Suprapubic skin (tissue), 4 donors: Measurements from ENCODE around the gene ZBTB40. TPM values are rescaled to one million over a fixed set of nuclear protein-coding genes. Genes with fewer than 3 reads are reported as not detected.
A peak's percentile ranks its signal among the peaks of the same experiment; 100 is the strongest.

Source experiments
- DNase-seq, 2 donors: peaks; one replicate each; pipeline ENCODE4 v3.0.0-alpha.2; 2019; ENCODE audit warnings: low spot score in 2 of 2
- H3K27ac ChIP-seq: fragments of 200-600 bp; sonication (generic); one replicate; pipeline ENCODE4 v1.5.1; 2019
- H3K27me3 ChIP-seq: fragments of 200-600 bp; sonication (generic); one replicate; pipeline ENCODE4 v1.5.1; 2019
- H3K36me3 ChIP-seq: fragments of 200-600 bp; sonication (generic); one replicate; pipeline ENCODE4 v1.5.1; 2019
- H3K4me1 ChIP-seq: fragments of 200-600 bp; sonication (generic); one replicate; pipeline ENCODE4 v1.5.1; 2019
- H3K4me3 ChIP-seq: fragments of 200-600 bp; sonication (generic); one replicate; pipeline ENCODE4 v1.5.1; 2019; ENCODE audit warnings: mild to moderate bottlenecking
- H3K9me3 ChIP-seq: fragments of 200-600 bp; sonication (generic); one replicate; pipeline ENCODE4 v1.5.1; 2019
- EP300 ChIP-seq: sonication (generic); formaldehyde crosslinking; IDR thresholded peaks from one replicate; pipeline ENCODE4 v1.6.1; 2017; ENCODE audit warnings: antibody characterized with exemption
- POLR2A ChIP-seq, 2 donors: fragments of 450-650 bp; IDR thresholded peaks; one replicate each; pipeline ENCODE4 v1.6.1; 2017; ENCODE audit warnings: antibody characterized with exemption in 2 of 2, mild to moderate bottlenecking in 2 of 2, moderate library complexity in 2 of 2
- POLR2AphosphoS5 ChIP-seq, 3 donors: sonication (generic); formaldehyde crosslinking; IDR thresholded peaks; one replicate each; pipeline ENCODE4 v1.6.1; 2017; ENCODE audit warnings: antibody characterized with exemption in 3 of 3
- WGBS: methylation state at CpG from one replicate; pipeline ENCODE4 v1.1.5; 2018; 5-methylcytosine and 5-hydroxymethylcytosine counted together
- total RNA-seq, 4 donors: library from RNA; depleted of rRNA; stranded (reverse); fragments of >200 nt; gene quantifications; one replicate each; pipeline ENCODE4 v1.1.0, GENCODE V29; 2016
- TF ChIP-seq, protein P1 (sequence below), 2 donors: fragments of 200-600 bp in 1 of 2; fragments of 450-650 bp in 1 of 2; sonication (generic) in 1 of 2; IDR thresholded peaks; one replicate each; pipeline ENCODE4 v1.5.1; 2016 to 2019; ENCODE audit warnings: antibody characterized with exemption in 2 of 2, mild to moderate bottlenecking in 1 of 2, moderate library complexity in 1 of 2

ZBTB40 gene
- total RNA-seq, 4 donors from 2014 or later = 12.7 to 36.0 (median 17.5) TPM

- Histone ChIP-seq H3K4me1 (peaks cover 9% of the 10 kb centered on the region), H3K4me3 (no peak overlapping the region), H3K36me3 (peaks cover 61% of the 10 kb centered on the region), H3K27ac (no peak overlapping the region), H3K9me3 (no peaks in the 10 kb centered on the region), H3K27me3 (no peaks in the 10 kb centered on the region)
- TF ChIP-seq, protein P1, sequence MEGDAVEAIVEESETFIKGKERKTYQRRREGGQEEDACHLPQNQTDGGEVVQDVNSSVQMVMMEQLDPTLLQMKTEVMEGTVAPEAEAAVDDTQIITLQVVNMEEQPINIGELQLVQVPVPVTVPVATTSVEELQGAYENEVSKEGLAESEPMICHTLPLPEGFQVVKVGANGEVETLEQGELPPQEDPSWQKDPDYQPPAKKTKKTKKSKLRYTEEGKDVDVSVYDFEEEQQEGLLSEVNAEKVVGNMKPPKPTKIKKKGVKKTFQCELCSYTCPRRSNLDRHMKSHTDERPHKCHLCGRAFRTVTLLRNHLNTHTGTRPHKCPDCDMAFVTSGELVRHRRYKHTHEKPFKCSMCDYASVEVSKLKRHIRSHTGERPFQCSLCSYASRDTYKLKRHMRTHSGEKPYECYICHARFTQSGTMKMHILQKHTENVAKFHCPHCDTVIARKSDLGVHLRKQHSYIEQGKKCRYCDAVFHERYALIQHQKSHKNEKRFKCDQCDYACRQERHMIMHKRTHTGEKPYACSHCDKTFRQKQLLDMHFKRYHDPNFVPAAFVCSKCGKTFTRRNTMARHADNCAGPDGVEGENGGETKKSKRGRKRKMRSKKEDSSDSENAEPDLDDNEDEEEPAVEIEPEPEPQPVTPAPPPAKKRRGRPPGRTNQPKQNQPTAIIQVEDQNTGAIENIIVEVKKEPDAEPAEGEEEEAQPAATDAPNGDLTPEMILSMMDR (IDR thresholded peaks at IDR 0.05) = no peak
- TF ChIP-seq POLR2AphosphoS5 (IDR thresholded peaks at IDR 0.05) (no peak), POLR2A (IDR thresholded peaks at IDR 0.05) (no peak), EP300 (no peak)
- 88% methylated on average over 7 of the region's 7 CpGs for WGBS
- DNase-seq = peak; percentile 30 to 56
Observed at GRCh38 chr1:22527122-22527521, 75.5 kb downstream of the ZBTB40 start.

DNA sequence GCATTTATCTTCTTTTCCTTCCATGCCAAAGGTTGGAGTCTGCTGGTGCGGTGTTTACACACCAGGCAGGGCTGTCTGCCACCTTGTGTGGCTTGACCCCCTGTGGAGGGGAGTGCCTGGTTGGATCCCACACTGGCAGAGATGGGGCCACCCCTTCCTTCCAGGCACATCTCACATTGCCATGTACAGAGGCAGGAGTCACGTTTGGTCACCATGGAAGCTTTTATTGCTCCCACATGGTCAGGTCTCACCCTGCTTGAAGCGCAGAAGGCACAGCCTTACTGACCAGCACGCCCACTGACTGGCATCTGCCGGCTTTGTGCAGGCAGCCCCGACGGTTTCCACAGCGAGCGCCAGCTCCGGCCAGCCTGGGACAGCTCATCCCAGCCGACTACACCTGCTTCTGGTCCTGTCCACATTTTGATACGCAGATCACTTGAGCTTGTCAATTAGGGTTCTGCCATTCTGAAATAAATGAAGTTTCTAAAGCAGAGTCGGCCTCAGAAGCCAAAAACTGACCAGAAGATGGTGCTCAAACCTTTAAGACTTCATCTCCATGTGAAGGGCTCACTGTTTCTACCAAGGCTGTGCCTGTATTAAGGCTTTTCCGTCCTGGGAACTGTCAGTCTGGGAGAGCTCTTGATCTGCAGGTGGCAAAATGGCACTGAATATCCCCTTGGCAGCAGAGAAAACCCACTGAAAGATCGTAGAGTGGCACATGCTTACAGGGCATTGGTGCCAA, 76.1 kb downstream of the ZBTB40 start:
- no peak overlapping the region for H3K27ac ChIP-seq
- H3K27me3 ChIP-seq = no peaks in the 10 kb centered on the region
- H3K4me1 ChIP-seq = peaks cover 9% of the 10 kb centered on the region
- no peaks in the 10 kb centered on the region for H3K9me3 ChIP-seq
- TF ChIP-seq POLR2A (IDR thresholded peaks at IDR 0.05) (no peak), POLR2AphosphoS5 (IDR thresholded peaks at IDR 0.05) (no peak), EP300 (no peak)
- TF ChIP-seq, protein P1 (IDR thresholded peaks at IDR 0.05) = no peak
- no peak overlapping the region for H3K4me3 ChIP-seq
- H3K36me3 ChIP-seq = peaks cover 55% of the 10 kb centered on the region
- WGBS = 89% methylated on average over 7 of the region's 15 CpGs
- peak; percentile 40 to 65 for DNase-seq

- Histone ChIP-seq H3K36me3 (peaks cover 51% of the 10 kb centered on the region), H3K4me1 (peaks cover 9% of the 10 kb centered on the region), H3K27me3 (no peaks in the 10 kb centered on the region), H3K27ac (no peak overlapping the region), H3K4me3 (no peak overlapping the region), H3K9me3 (no peaks in the 10 kb centered on the region)
- no peak for TF ChIP-seq EP300
- TF ChIP-seq POLR2A (IDR thresholded peaks at IDR 0.05) = no peak
- TF ChIP-seq, protein P1 (IDR thresholded peaks at IDR 0.05) = no peak
- no peak for TF ChIP-seq POLR2AphosphoS5 (IDR thresholded peaks at IDR 0.05)
- WGBS = 94% methylated on average over 7 of the region's 7 CpGs
- DNase-seq = peak in 1 of 2 donors; percentile 16
Observed at GRCh38 chr1:22528451-22528850, 76.8 kb downstream of the ZBTB40 start.

DNA sequence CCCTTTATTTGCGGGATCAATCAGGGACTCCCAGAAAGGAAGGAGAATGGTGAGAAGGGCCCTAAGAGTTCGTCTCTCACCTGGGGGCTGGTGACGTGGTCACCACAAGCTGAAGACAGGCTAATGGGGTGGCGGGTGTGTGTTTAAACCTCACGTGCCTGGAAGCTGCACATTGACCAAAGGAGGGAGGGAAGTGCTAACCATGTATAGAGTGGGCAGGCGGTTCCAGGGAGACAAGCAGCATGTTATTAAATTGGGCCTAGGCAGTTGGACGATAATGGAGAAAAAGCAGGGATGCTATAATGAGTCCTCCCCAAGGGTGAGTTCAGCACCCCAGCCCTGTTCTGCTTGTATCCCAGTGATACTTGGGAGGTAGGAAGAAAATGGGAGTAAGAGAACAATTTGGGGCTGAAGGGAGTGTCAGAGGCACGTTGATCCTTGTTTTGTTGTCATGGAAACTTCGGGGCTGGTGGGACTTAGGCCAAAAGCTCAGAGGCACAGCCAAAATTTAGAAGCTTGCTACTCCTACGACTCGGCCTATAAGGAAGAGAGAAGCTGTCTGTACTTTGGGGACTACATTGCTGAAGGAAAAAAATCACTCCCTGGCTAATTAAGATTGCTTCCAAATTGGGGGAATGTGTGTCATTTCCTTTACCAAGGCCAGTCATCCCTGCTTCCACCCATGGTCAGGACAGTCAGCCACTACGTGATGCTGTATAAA, 78.4 kb downstream of the ZBTB40 start:
- no peak overlapping the region for H3K4me3 ChIP-seq
- no peak for TF ChIP-seq POLR2A (IDR thresholded peaks at IDR 0.05)
- TF ChIP-seq EP300 = no peak
- TF ChIP-seq, protein P1 (IDR thresholded peaks at IDR 0.05) = no peak
- TF ChIP-seq POLR2AphosphoS5 (IDR thresholded peaks at IDR 0.05) = no peak
- no peaks in the 10 kb centered on the region for H3K27me3 ChIP-seq
- peaks cover 34% of the 10 kb centered on the region for H3K36me3 ChIP-seq
- peaks cover 9% of the 10 kb centered on the region for H3K4me1 ChIP-seq
- 59% methylated on average over 12 of the region's 12 CpGs for WGBS
- H3K9me3 ChIP-seq = no peaks in the 10 kb centered on the region
- H3K27ac ChIP-seq = peak overlapping the region; percentile 22
- DNase-seq = peak in 1 of 2 donors; percentile 42

GRCh38 chr1:22530715-22531114, 79.1 kb downstream of the ZBTB40 start:
- WGBS = 83% methylated on average over 3 of the region's 3 CpGs
- TF ChIP-seq POLR2AphosphoS5 (IDR thresholded peaks at IDR 0.05) (no peak), POLR2A (IDR thresholded peaks at IDR 0.05) (no peak), EP300 (no peak)
- TF ChIP-seq, protein P1 (IDR thresholded peaks at IDR 0.05) = no peak
- no peaks in the 10 kb centered on the region for H3K9me3 ChIP-seq
- DNase-seq = no peak
- H3K4me3 ChIP-seq = no peak overlapping the region
- H3K4me1 ChIP-seq = peaks cover 9% of the 10 kb centered on the region
- H3K27me3 ChIP-seq = no peaks in the 10 kb centered on the region
- H3K27ac ChIP-seq = peak overlapping the region; percentile 22
- peaks cover 28% of the 10 kb centered on the region for H3K36me3 ChIP-seq
